Measurements from ENCODE around the gene CCR3.

The CCR3 gene

GRCh38 chr3:46235425-46235824 lies 6.8 kb upstream of the CCR3 start:
- Histone ChIP-seq H3K27me3 (replicated peaks; ENCODE audit: control insufficient read depth, insufficient read depth, low read length) (peaks cover 2% of the 10 kb centered on the region; the same call in 1 of the 2 replicates), H3K36me3 (ENCODE audit: control insufficient read depth, insufficient read depth, low read length) (no peaks in the 10 kb centered on the region), H3K4me3 (replicated peaks; ENCODE audit: low read depth, low read length) (no peak overlapping the region)
- TF ChIP-seq CTCF (IDR thresholded peaks at IDR 0.05; ENCODE audit: insufficient read depth, low read length, poor library complexity, severe bottlenecking) = no peak
- DNase-seq (ENCODE audit: extremely low read depth, insufficient read length) = no peak

- no peak for TF ChIP-seq CTCF (IDR thresholded peaks at IDR 0.05; ENCODE audit: insufficient read depth, low read length, poor library complexity, severe bottlenecking)
- Histone ChIP-seq H3K27me3 (replicated peaks; ENCODE audit: control insufficient read depth, insufficient read depth, low read length) (peaks cover 2% of the 10 kb centered on the region; the same call in 1 of the 2 replicates), H3K36me3 (ENCODE audit: control insufficient read depth, insufficient read depth, low read length) (no peaks in the 10 kb centered on the region), H3K4me3 (replicated peaks; ENCODE audit: low read depth, low read length) (no peak overlapping the region)
- no peak for DNase-seq (ENCODE audit: extremely low read depth, insufficient read length)
Observed at GRCh38 chr3:46236294-46237054, 5.8 kb upstream of the CCR3 start.

- H3K27me3 ChIP-seq (replicated peaks; ENCODE audit: control insufficient read depth, insufficient read depth, low read length) = peaks cover 2% of the 10 kb centered on the region; the same call in 1 of the 2 replicates
- DNase-seq (ENCODE audit: extremely low read depth, insufficient read length) = no peak
- TF ChIP-seq CTCF (IDR thresholded peaks at IDR 0.05; ENCODE audit: insufficient read depth, low read length, poor library complexity, severe bottlenecking) = no peak
- H3K36me3 ChIP-seq (ENCODE audit: control insufficient read depth, insufficient read depth, low read length) = no peaks in the 10 kb centered on the region
- H3K4me3 ChIP-seq (replicated peaks; ENCODE audit: low read depth, low read length) = no peak overlapping the region
Observed at GRCh38 chr3:46238386-46238785, 3.9 kb upstream of the CCR3 start.

GRCh38 chr3:46239301-46239938 lies 2.8 kb upstream of the CCR3 start:
- no peaks in the 10 kb centered on the region for H3K36me3 ChIP-seq (ENCODE audit: control insufficient read depth, insufficient read depth, low read length)
- DNase-seq (ENCODE audit: extremely low read depth, insufficient read length) = no peak
- H3K27me3 ChIP-seq (replicated peaks; ENCODE audit: control insufficient read depth, insufficient read depth, low read length) = peaks cover 2% of the 10 kb centered on the region; the same call in 1 of the 2 replicates
- H3K4me3 ChIP-seq (replicated peaks; ENCODE audit: low read depth, low read length) = no peak overlapping the region
- TF ChIP-seq CTCF (IDR thresholded peaks at IDR 0.05; ENCODE audit: insufficient read depth, low read length, poor library complexity, severe bottlenecking) = no peak

- TF ChIP-seq CTCF (IDR thresholded peaks at IDR 0.05; ENCODE audit: insufficient read depth, low read length, poor library complexity, severe bottlenecking) = no peak
- H3K4me3 ChIP-seq (replicated peaks; ENCODE audit: low read depth, low read length) = no peak overlapping the region
- no peaks in the 10 kb centered on the region for H3K36me3 ChIP-seq (ENCODE audit: control insufficient read depth, insufficient read depth, low read length)
- H3K27me3 ChIP-seq (replicated peaks; ENCODE audit: control insufficient read depth, insufficient read depth, low read length) = peaks cover 2% of the 10 kb centered on the region
- no peak for DNase-seq (ENCODE audit: extremely low read depth, insufficient read length)
Observed at GRCh38 chr3:46239952-46240351, 2.3 kb upstream of the CCR3 start.

Measured in GM06990 (cell line).